Progenitor cell of endocrine pancreas (in vitro differentiated cells): Measurements from ENCODE around the gene SORCS2. TPM values are rescaled to one million over a fixed set of nuclear protein-coding genes. Genes with fewer than 3 reads are reported as not detected.

Experiments
- DNase-seq: peaks from one replicate; pipeline ENCODE4 v3.0.0; 2021; ENCODE audit warnings: low spot score; ENCODE audit not compliant: unreplicated experiment
- H3K27ac Mint-ChIP-seq: 2 replicates; pipeline ENCODE4 v1.8.0; 2021; ENCODE audit warnings: mild to moderate bottlenecking, moderate library complexity, mixed read lengths
- H3K27me3 Mint-ChIP-seq: 2 replicates; pipeline ENCODE4 v1.8.0; 2021; ENCODE audit warnings: mixed read lengths
- H3K36me3 Mint-ChIP-seq: 2 replicates; pipeline ENCODE4 v1.8.0; 2022; ENCODE audit warnings: mixed read lengths; ENCODE audit not compliant: insufficient read depth
- H3K4me1 Mint-ChIP-seq: 2 replicates; pipeline ENCODE4 v1.8.0; 2021; ENCODE audit warnings: low read depth, mixed read lengths
- H3K4me3 Mint-ChIP-seq: 2 replicates; pipeline ENCODE4 v1.8.0; 2021; ENCODE audit warnings: low read depth, mild to moderate bottlenecking, moderate library complexity, mixed read lengths
- H3K9me3 Mint-ChIP-seq: 2 replicates; pipeline ENCODE4 v1.8.0; 2021; ENCODE audit warnings: low read depth, mixed read lengths
- total RNA-seq: library from RNA; stranded (reverse); gene quantifications from 2 replicates; pipeline ENCODE4 v1.2.1, GENCODE V29; 2021
- TF ChIP-seq, protein P1 (sequence below): fragments of 200-600 bp; sonication (generic); IDR thresholded peaks from one replicate; pipeline ENCODE4 v1.5.0; 2021; ENCODE audit warnings: antibody characterized with exemption, mild to moderate bottlenecking; ENCODE audit not compliant: unreplicated experiment

Gene SORCS2
- total RNA-seq, 1 donor from 2014 or later, result 2.2 TPM

- Mint-ChIP-seq H3K27me3 (peaks cover 47% of the 10 kb centered on the region), H3K36me3 (no peaks in the 10 kb centered on the region), H3K4me1 (peaks cover 9% of the 10 kb centered on the region), H3K4me3 (no peak overlapping the region), H3K27ac (no peak overlapping the region), H3K9me3 (no peaks in the 10 kb centered on the region)
- no peak for DNase-seq
- TF ChIP-seq, protein P1, sequence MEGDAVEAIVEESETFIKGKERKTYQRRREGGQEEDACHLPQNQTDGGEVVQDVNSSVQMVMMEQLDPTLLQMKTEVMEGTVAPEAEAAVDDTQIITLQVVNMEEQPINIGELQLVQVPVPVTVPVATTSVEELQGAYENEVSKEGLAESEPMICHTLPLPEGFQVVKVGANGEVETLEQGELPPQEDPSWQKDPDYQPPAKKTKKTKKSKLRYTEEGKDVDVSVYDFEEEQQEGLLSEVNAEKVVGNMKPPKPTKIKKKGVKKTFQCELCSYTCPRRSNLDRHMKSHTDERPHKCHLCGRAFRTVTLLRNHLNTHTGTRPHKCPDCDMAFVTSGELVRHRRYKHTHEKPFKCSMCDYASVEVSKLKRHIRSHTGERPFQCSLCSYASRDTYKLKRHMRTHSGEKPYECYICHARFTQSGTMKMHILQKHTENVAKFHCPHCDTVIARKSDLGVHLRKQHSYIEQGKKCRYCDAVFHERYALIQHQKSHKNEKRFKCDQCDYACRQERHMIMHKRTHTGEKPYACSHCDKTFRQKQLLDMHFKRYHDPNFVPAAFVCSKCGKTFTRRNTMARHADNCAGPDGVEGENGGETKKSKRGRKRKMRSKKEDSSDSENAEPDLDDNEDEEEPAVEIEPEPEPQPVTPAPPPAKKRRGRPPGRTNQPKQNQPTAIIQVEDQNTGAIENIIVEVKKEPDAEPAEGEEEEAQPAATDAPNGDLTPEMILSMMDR, result no peak
Observed at GRCh38 chr4:7285244-7286094, 93.1 kb downstream of the SORCS2 start.

DNA sequence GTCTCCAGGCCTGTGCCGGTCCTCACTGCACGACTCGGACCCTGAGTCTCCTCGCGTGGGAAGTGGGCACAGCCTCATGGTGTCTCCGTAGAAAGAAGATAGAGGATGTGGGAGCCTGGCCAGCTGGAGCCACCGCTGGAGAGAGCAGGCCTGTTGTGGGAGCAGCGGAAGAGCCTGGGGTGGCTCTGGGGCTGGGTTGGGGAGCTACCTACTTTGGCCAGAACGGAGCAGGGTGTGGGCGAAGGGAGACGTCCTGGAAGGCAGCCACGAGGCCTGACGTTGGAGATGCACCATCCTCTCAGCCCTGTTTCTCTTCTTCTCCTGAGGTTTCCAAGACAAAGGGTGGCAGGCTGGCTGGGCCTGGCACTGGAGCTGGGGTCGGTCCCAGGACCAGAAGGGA, 93.8 kb downstream of the SORCS2 start:
- no peak for DNase-seq
- Mint-ChIP-seq H3K36me3 (no peaks in the 10 kb centered on the region), H3K27me3 (peaks cover 49% of the 10 kb centered on the region), H3K27ac (no peak overlapping the region), H3K4me1 (peaks cover 9% of the 10 kb centered on the region), H3K4me3 (no peak overlapping the region), H3K9me3 (no peaks in the 10 kb centered on the region)
- TF ChIP-seq, protein P1, result no peak

GRCh38 chr4:7286798-7287197, 94.5 kb downstream of the SORCS2 start:
- H3K4me1 Mint-ChIP-seq, result peaks cover 9% of the 10 kb centered on the region
- TF ChIP-seq, protein P1, result no peak
- H3K27ac Mint-ChIP-seq, result no peak overlapping the region
- no peaks in the 10 kb centered on the region for H3K36me3 Mint-ChIP-seq
- no peak for DNase-seq
- no peak overlapping the region for H3K4me3 Mint-ChIP-seq
- H3K27me3 Mint-ChIP-seq, result peaks cover 50% of the 10 kb centered on the region
- no peaks in the 10 kb centered on the region for H3K9me3 Mint-ChIP-seq

- Mint-ChIP-seq H3K27ac (no peak overlapping the region), H3K9me3 (no peaks in the 10 kb centered on the region), H3K4me3 (no peak overlapping the region), H3K27me3 (peaks cover 51% of the 10 kb centered on the region), H3K4me1 (peaks cover 9% of the 10 kb centered on the region), H3K36me3 (no peaks in the 10 kb centered on the region)
- no peak for DNase-seq
- TF ChIP-seq, protein P1, result no peak
Observed at GRCh38 chr4:7287274-7287917, 95.1 kb downstream of the SORCS2 start.

DNA sequence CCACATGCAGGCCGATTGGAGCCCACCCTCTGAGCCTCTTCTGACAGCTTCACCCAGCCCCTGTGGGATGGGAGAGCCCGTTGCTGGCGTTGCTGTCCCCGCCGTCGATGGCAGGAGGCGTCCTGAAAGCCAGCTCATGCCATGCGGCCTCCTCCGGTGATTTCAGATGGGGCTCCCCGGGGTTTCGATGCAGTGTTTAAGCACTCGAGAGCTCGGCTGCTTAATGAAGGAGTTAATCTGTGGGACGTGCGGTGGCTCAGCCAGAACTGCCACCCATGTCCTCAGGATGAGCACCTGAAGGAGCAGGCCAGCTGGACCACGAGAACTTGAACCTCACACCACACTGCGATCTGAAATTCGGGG, 95.6 kb downstream of the SORCS2 start:
- Mint-ChIP-seq H3K4me1 (peaks cover 9% of the 10 kb centered on the region), H3K27ac (no peak overlapping the region), H3K27me3 (peaks cover 53% of the 10 kb centered on the region), H3K4me3 (no peak overlapping the region), H3K36me3 (no peaks in the 10 kb centered on the region), H3K9me3 (no peaks in the 10 kb centered on the region)
- TF ChIP-seq, protein P1, result no peak
- no peak for DNase-seq
